Measurements from ENCODE around the gene DAZL.
A peak's percentile ranks its signal among the peaks of the same experiment; 100 is the strongest.
"Not testable (repeated sequence)": the region's sequence is repeated elsewhere in the genome, so short reads cannot be mapped to it uniquely, and the experiment has no call there.

DAZL gene

DNA sequence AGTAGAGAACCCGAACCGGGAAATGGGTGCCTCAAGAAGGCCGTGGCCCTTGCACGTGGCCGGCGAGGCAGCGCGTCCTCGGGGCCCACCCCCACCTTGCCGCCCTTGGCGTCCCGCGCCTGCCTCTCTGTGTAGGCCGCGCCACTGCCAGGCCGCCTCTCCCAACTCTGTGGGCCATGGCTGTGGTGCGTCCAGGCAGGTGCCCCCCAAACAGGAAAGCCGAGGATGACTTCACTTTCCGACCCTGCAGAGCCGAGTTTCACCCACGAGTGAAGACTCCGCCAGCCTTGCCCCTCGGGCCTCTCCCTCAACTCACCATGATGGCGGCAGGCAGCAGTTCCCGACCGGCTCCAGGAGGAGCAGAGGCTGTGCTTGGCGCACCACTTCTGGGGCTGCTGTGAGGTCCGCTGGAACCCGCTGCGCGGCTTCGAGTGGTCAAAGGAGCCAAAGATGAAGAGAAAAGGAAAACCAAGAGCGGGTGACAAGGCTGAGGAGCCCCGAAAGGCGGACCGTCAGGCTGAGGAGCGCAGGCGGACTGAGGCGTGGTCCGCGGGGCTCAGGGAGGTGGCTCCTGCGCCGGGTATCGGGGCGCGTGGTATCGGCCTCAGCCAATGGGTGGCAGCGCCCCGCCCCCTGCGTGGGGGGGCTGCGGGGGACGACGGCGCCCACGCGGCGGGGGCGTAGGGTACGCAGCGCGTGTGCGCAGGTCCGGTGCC lies at the start of gene DAZL:
Gene DAZL, minus strand, starts transcription at position 537 of the 716 bp plus-strand sequence. Its CDS starts 218 bp downstream, at position 319.
- DNase-seq (ENCODE audit: low spot score), result no peak

GRCh38 chr3:16654976-16655375 lies 49.8 kb upstream of the DAZL start:
- no peak for DNase-seq (ENCODE audit: low spot score)

DNA sequence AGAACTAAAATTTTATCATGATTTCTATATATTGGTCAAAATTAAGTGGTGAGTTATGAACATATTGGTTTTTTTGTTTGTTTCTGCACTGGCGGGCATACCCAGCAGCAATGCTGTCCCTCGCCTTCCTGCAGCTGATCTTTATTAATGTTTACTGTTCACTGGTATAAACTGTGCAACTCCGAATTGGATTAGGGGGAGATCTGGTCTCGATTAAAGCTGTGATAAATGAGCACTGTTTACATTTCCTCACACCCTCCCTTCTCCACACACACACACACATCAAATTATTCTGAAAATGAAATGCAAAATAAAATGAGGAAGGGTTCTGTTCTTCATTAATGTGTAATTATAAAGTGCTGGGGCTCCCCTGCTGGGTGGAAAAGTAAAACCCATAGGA lies 48.5 kb upstream of the DAZL start:
- no peak for DNase-seq (ENCODE audit: low spot score)

DNA sequence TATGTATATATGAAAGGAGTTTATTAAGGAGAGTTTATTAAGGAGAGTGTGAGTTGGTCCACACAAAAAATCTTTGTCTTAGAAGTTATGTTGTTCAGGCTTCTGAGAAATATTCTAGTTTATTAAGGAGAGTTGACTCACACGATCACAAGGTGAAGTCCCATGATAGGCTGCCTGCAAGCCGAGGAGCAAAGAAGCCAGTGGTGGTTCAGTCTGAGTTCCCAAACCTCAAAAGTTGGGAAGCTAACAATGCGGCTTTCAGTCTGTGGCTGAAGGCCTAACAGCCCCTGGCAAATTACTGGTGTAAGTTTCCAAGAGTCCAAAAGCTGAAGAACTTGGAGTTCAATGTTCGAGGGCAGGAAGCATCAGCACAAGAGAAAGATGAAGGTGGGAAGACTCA lies 42.4 kb upstream of the DAZL start:
- no peak for DNase-seq (ENCODE audit: low spot score)

DNA sequence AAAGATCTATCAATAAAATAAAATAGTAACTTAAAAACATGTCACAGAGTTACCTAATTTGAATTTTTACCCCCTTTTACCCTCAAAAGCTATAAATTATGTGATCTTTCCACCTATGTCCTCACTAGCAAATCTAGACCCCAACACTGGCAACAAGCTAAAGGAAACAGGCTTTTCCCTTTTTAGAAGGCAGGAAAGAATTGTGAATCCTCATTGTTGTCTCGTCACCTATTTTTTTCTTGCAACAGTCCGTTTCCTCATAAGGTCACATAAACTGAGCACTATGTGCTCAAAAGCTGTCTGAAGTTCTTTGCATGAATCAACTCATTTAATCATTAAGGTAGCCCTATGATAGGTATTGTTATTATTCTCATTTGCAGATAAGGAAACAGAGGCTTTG lies 34.6 kb upstream of the DAZL start:
- no peak for DNase-seq (ENCODE audit: low spot score)

- no peak for DNase-seq (ENCODE audit: low spot score)
Observed at GRCh38 chr3:16633948-16634347, 28.7 kb upstream of the DAZL start.

GRCh38 chr3:16632395-16632794 lies 27.2 kb upstream of the DAZL start:
- DNase-seq (ENCODE audit: low spot score), result no peak

DNA sequence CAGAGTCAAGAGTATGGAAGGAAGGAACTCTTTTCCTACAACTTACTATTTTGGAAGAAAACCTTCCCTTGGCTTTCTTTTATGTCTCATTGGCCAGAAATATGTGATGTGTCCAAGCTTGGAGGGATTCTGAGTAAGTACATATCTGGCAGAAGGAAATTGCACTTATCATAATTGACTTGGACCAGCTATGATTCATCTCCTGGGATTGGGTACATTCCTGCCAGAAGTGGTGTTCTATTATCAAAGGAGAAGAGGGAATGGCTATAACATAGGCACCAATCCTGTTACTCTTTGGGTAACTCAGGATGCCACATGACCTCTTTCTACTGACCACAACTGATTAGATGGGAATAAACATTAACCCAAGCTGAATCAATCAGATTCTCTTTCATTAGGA lies 13.5 kb upstream of the DAZL start:
- no peak for DNase-seq (ENCODE audit: low spot score)

GRCh38 chr3:16617155-16617554 lies 11.9 kb upstream of the DAZL start:
- not testable (repeated sequence) for DNase-seq (ENCODE audit: low spot score)

DNA sequence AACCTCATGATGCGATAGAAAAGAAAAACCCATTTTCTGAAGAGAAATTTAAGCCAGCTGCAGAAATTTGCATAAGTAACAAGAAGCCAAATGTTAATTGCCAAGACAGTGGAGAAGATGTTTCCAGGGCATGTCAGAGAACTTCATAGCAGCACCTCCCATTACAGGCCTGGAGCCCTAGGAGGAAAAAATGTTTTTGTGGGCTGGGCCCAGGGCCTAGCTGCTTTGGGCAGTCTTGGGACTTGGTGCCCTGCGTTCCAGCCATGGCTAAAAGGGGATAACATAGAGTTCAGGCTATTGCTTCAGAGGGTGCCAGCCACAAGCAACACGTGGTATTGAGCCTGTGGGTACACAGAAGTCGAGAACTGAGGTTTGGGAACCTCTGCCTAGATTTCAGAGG lies 10.9 kb upstream of the DAZL start:
- no peak for DNase-seq (ENCODE audit: low spot score)

DNA sequence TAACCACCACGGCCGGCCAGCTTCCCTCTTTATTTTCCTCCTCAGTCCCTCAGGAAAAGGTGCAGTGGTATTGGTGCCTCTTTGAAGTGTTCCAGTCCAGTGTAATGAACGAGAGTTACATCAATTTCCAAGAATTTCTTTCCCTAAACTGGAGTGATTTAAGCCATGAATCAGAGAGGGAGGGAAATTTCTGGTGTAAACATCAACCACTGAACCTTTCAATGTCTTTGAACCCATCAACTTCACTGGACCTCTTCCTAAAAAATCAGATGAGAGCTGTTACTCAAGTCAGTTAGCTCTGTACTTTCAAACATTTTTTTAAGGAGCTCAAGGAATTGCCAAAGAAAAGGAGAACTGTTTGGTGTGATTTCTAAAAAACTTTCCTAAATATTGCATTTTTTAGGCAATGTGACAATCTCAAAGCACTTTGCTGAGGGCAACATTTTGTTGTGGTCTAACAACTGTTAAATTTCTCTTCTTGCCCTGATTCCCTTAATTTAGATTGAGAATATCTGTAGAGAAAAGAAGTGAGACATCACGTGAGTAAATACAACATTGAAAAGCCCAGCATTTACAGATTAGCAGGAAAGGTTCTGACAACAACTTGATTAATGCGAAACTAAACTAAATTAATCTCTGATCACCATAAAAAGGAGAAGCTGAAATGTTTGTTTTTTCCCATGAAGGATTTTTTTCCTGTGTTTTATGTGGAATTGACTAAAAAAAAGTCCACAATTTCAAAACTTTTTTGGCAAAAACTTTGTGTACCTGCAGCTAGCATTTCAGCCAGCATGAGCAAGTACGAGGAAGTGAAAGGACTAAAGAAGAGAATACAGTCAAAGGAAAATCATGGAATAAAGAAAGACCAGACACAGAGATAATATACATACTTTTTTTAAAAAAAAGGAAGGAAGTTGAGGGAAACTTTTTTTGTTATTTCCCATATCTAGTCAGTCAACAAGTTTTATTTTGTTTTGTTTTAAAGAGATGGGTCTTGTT lies 9.1 kb upstream of the DAZL start:
- no peak for DNase-seq (ENCODE audit: low spot score)

GRCh38 chr3:16609927-16610580 lies 4.8 kb upstream of the DAZL start:
- DNase-seq (ENCODE audit: low spot score), result no peak

DNA sequence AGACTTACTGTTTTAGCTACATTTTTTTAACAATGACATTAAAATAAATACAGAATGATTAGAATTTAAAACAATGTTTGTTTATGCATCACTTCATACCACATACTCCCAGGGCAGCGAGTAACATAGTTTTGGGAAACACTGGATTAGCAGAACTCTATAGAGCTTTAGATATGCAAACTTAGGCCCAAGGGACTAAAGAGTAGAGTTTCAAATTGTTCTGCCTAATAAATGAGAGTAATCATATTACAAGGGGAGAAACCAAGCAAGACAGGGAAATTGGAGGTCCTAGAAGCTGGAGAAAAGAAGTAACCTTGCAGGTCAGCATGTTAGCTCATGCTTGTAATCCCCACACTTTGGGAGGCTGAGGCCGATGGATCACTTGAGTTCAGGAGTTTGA lies 3.6 kb upstream of the DAZL start:
- no peak for DNase-seq (ENCODE audit: low spot score)

GRCh38 chr3:16607718-16608117 lies 2.5 kb upstream of the DAZL start:
- DNase-seq (ENCODE audit: low spot score), result no peak

DNA sequence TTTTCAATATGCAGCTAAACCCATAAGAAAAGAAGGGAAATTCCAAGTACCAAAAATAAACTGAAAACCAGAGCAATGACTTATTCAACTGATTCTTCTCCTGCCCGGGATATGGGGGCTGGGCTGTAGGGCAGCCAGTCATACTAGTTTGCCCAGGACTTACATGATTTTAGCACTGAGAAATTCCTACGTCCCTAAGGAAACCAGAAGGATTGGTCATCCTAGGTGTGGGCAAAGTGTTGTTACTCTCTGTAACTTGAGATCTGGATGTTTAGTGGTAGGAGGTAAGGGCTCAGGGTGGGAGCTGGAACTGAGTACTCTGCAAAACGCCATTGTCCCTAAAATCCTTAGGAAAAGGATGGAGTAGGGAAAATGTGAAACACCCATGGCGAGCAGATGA lies 1.2 kb upstream of the DAZL start:
- no peak for DNase-seq (ENCODE audit: low spot score)

DNA sequence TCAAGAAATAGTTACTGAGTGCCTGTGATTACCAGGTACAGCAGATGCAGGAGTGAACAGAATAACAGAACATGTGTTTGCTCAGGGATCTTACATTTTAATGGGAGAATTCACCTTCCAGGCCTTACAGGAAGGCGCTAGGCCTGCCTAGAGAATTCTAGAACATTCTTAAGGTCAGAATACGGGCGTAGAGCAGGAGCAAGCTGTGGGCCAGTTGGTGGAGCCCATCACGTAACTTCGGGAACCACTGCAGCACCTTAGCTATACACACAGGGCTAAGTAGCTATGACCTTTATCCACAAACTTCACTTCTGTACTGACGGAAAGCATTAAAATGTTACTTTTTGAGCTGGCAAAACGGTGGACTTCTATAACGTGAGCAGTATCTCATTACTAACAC lies 743 bp upstream of the DAZL start:
- no peak for DNase-seq (ENCODE audit: low spot score)

GRCh38 chr3:16604433-16604832 lies 790 bp downstream of the DAZL start:
- DNase-seq (ENCODE audit: low spot score), result no peak

DNA sequence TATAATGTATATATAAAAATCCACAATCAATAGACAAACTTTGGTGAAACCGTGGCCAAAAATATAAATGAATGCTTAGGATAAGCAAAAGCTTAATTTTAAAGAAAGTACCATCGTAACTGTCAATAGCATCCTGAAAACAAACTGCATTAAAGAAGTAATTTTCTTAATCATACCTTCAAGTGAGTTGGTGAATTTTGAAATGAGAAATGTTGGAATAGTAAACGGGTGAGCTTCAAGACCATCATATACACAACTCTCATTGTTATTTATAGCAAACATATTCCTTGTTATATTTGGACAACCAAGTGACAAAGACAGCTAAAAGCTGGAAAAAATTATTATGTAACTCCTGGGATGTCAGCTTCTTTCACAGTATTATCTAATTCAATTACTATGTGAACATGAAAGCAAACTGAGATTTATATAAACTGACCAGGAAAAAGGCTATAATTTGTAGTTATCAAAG lies 3.7 kb downstream of the DAZL start:
- no peak for DNase-seq (ENCODE audit: low spot score)

- peak; percentile 80 for DNase-seq (ENCODE audit: low spot score)
Observed at GRCh38 chr3:16600780-16601536, 4.3 kb downstream of the DAZL start.

DNA sequence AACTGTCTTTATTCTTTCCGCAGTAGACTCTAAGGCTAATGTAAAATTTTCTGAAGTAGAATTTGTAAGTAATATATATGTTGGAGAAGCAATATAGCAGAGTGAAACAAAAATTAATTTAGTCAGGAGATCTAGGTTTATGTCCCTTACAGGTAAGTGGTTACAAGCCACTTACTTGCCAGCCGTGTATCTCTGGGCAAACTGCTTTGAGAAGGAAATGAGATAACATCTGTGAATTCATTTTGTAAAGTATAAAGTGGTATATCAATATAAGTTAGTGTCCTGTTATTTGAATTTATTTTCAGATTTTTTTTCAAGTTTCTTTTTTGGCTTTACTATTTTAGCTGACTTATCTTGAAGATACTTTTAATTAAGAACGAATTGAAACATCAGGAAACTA lies 5.5 kb downstream of the DAZL start:
- no peak for DNase-seq (ENCODE audit: low spot score)

DNA sequence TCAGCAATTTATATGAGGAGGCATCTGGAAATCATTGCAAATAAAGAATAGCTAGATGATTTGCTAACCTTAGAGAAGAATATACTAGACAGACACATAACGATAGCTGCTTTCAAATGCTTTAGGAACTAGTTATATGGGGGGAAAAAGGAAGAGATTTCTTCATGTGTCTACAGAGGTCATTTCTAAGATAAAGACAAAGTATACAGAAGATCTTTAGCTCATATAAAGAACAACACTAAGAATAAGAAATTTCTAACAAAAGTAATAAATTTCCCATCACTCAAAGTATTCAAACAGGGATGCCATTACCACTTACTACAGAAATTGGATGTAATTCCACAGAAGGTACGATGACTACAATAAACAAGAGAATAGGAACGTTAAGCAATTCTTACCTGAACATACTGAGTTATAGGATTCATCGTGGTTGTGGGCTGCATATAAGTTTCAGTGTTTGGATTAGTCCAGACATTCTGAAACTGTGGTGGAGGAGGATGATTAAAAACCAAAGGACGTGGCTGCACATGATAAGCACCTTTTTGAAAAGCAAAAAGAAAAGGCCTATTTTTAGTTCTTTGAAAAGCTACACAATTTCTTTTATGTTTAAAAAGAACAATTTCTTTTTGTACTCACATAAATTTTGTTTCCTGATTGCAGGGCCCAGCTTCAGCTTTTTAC lies 8.7 kb downstream of the DAZL start:
- no peak for DNase-seq (ENCODE audit: low spot score)

Data from hematopoietic multipotent progenitor cell treated with erythropoietin and hydrocortisone succinate and interleukin-3 and kit ligand, for 15 days (in vitro differentiated cells).